ENCODE results near the gene SLC6A3. TPM values are rescaled to one million over a fixed set of nuclear protein-coding genes. Genes with fewer than 3 reads are reported as not detected.

The SLC6A3 gene
- total RNA-seq, 1 donor from 2014 or later = not detected

DNA sequence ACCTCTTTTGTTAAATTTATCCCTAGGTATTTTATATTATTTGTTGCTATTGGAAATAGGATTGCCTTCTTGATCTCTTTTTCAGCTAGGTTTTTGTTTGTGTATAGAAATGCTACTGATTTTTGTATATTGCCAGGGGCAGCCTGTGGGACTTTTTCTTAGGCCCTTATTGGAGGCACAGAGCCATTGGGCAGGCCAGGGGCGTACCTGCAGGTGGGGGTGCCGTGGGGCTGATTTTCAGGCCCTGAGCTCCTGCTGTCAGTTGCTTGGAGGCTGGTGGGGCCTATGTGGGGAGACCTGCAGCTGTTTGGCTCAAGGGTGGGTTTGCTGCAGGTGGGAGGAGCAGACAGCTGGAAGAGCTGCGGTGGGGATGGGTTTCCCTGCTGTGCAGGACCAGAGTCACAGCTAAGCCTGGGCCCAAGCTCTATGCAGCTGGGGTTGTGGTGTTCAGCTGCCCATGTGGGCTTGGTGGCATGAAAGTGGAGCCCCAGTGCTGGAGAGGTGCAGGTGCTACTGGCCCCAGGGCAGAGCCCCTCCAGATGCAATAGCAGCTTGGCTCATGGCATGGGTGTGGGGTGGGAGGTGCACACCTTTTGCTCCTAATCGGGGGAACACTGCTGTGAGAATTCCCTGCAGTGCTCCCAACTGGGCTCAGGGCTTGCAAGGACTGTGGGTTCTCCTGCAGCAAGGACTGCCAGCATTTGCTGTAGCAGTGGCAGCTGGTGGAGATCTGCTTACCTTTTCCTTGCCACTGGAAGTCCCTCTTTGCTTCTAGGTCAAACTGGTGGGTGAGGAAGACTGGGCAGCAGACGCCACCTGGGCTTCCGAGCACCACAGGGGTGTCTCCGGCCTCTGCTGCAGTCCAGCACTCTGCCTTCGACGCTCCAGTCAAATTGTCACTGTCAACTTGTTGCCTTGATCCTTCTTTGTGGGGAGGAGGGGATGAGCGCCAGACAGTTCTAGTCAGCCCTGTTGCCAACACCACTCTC lies 92.7 kb downstream of the SLC6A3 start:
- TF ChIP-seq, protein P1, sequence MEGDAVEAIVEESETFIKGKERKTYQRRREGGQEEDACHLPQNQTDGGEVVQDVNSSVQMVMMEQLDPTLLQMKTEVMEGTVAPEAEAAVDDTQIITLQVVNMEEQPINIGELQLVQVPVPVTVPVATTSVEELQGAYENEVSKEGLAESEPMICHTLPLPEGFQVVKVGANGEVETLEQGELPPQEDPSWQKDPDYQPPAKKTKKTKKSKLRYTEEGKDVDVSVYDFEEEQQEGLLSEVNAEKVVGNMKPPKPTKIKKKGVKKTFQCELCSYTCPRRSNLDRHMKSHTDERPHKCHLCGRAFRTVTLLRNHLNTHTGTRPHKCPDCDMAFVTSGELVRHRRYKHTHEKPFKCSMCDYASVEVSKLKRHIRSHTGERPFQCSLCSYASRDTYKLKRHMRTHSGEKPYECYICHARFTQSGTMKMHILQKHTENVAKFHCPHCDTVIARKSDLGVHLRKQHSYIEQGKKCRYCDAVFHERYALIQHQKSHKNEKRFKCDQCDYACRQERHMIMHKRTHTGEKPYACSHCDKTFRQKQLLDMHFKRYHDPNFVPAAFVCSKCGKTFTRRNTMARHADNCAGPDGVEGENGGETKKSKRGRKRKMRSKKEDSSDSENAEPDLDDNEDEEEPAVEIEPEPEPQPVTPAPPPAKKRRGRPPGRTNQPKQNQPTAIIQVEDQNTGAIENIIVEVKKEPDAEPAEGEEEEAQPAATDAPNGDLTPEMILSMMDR (conservative IDR thresholded peaks at IDR 0.05; ENCODE audit: low read depth, low read length) = no peak
- DNase-seq (ENCODE audit: low read depth) = no peak
- no peak overlapping the region for H3K4me3 ChIP-seq (ENCODE audit: low read depth, low read length)

DNA sequence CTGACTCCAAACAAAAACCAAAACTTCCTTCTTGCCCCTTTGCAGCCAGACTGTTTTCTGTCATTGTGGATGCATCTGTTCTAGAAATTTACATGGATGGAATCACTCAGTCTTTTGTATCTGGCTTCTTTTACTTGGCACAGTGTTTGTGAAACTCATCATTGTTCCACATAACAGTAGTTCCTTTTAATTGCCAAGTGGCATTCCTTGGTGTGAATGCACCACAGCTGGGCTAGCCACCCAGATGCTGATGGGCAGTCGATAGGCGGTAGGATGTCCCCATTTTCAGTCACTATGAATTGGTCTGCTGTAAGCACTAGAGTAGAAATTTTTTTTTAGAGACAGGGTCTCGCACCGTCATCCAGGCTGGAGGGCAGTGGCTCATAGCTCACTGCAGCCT lies 94.1 kb downstream of the SLC6A3 start:
- H3K4me3 ChIP-seq (ENCODE audit: low read depth, low read length) = no peak overlapping the region
- TF ChIP-seq, protein P1 (conservative IDR thresholded peaks at IDR 0.05; ENCODE audit: low read depth, low read length) = no peak
- no peak for DNase-seq (ENCODE audit: low read depth)

DNA sequence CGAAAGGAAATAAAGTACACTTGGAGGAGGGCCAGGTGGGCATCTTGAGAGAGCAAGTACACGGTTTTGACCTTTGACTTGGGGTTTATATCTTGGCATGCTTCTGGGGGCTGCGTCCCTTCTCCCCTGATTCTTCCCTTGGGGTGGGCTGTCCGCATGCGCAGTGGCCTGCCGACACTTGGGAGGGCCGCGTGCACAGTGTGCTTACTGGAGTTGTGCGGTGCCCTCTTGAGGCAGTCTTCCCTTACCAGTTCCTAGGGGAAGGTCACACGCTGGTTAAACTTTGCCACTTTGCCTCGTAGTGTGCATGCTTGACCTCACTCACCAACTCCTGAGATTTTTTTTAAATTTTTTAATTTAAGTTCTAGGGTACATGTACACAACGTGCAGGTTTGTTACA lies 96.0 kb downstream of the SLC6A3 start:
- TF ChIP-seq, protein P1 (conservative IDR thresholded peaks at IDR 0.05; ENCODE audit: low read depth, low read length) = peak; percentile 12
- DNase-seq (ENCODE audit: low read depth) = no peak
- H3K4me3 ChIP-seq (ENCODE audit: low read depth, low read length) = peak overlapping the region; percentile 1

DNA sequence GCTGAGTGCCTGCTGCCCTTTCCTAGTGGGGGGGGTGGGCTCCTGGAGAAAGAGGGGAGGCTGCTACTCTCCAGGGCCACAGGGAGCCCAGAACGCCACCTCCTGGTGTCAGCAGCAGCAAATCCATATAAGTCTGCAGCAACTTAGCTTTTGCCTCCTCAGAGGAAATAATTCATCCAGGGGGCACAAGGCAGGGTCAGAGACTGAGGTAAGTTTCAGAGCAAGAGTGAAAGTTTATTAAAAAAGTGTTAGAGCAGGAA lies 96.3 kb downstream of the SLC6A3 start:
- TF ChIP-seq, protein P1 (conservative IDR thresholded peaks at IDR 0.05; ENCODE audit: low read depth, low read length) = peak; percentile 29
- DNase-seq (ENCODE audit: low read depth) = no peak
- H3K4me3 ChIP-seq (ENCODE audit: low read depth, low read length) = peak overlapping the region; percentile 1

DNA sequence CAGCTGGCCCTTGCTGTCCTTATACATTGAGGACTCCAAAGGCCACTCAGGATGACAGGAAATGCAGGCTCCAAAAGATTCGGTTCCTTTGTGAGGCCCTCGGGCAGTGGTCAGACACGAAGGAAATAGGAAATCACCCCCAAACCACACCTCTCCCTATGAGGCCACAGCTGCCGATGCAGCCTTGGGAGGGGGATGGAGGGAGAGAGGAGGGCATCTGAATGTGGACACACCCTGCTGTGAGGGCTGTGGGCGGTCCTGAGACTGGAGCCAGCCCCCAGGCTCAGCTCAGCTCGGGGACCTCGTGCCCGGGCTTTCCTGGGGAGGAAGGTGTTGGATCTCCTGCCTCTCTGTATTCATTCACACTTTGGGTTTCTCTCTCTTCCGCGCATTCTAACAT lies 97.7 kb downstream of the SLC6A3 start:
- TF ChIP-seq, protein P1 (conservative IDR thresholded peaks at IDR 0.05; ENCODE audit: low read depth, low read length) = no peak
- no peak for DNase-seq (ENCODE audit: low read depth)
- H3K4me3 ChIP-seq (ENCODE audit: low read depth, low read length) = no peak overlapping the region

DNA sequence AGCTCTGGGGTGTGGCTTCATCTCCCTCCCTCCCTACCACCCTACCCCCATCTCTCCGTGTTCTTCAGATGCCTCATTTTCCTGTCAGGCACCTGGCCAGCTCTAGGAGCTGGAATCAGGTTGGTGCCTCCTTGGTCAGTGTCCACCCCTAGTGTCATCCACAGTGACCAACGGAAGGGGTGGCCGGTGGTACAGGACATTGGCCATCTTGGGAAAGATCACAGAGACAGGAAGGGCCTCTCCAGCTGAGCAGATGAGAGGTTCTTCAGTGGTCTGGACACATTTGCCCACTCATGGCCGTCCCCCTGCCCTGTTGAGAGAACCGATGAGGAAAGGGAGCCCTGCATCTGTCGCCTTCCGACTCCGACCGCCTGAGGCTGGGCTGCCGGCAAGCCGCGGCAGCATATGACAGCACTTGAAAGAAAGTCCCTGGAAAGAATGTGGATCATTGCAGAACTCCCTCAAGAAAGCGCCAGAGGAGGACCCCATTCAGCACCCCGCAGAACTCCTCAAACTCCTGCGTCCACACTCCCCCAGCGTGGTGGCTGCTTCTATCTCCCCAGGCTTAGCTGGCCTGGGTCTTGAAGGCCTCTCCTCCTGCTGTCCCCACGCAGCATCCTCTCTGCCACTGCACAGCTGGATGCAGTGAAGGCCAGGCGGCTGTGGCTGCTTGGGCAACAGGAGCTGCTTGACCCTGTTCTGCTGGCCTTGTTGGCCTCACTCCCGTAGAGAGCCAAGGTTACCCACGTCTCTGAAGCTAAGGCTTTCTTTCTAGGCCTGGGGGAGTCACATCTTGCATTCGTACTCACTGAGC lies 98.4 kb downstream of the SLC6A3 start:
- TF ChIP-seq, protein P1 (conservative IDR thresholded peaks at IDR 0.05; ENCODE audit: low read depth, low read length) = no peak
- no peak overlapping the region for H3K4me3 ChIP-seq (ENCODE audit: low read depth, low read length)
- DNase-seq (ENCODE audit: low read depth) = no peak
